Measurements from ENCODE around the gene RARG.
A peak's percentile ranks its signal among the peaks of the same experiment; 100 is the strongest.
"Not testable (repeated sequence)": the region's sequence is repeated elsewhere in the genome, so short reads cannot be mapped to it uniquely, and the experiment has no call there.

RARG gene

DNA sequence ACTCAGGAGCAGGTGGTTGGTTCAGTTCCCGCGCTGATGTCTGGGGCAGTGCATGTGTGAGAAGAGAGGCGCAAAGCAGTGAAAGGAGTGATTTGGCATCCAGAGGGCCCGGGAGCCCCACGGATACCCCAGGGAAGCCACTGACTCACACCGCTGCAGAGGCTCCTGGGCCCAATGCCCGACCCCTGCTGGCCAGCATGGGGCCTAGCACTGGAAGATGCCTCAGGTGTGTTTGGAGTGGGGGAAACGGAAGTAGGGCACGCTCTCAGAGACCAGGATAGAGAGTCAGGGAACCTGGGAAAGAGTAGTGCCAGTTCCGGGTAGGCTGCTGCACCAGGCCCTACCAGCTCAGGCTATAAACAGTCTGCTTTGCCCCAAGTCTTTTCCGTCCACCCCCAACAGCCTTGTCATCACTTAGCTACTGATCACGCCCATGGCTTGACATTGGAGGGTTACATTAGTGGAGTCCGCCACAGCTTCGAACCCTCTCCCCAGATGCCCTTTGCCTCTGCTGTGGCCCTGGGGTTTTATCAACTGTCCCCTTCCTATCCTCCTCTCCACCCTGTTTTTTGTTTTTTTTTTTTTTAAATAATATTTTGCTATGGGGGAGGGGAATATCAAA, 41.8 kb downstream of the RARG start:
- DNase-seq (ENCODE audit: low read depth): peak; percentile 51

DNA sequence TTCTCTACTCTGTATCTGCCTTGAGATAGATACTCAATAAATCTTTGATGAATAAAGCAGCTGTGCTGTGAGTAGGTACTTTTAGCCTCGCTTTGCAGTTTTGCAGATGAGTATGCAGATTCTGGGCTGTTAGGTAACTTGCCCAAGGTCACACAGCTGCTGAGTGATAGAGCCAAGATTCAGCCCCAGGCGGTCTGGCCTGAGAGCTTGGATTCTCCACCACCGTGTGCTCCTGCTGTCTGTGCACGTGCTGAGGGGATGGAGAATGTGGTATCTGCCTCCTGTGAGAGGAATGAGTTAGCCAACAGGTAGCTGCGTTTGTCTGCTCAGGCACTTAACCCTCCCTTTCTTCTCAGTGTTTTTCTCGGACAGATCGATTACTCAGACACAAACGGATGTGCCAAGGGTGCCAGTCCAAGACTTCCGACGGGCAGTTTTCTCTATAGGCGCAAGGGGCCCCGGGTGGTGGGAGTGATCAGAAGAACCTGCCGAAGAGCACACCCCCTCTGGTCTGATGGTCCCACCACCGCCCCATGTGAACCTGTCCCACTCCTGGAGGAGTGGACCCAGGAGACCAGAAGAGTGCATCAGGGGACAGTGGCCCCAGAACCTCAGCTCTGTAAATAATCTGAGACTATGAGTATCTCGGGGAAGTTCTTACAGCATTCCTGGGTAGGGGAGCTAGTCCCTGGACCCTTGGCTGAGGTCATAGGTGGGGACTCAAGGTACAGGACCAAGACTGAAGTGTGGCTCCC, 44.7 kb downstream of the RARG start:
- no peak for DNase-seq (ENCODE audit: low read depth)

DNA sequence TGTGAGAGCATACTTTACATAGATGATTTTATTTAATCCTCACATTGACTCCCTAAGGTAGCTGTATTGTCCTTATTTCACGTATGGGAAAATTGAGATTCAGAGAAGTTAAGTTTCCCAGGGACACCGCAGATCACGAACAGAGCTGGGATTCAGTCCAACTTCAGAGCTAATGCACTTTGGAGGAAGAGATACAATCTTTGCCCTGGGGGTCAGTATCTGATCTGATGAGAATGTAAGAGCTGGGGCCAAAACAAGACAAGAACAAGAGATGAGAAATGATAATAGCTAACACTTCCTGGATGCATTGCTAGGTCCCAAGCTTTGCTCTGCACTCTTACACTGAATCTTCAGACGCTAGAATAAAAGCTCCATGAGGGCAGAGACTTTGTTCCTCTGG, 45.3 kb downstream of the RARG start:
- no peak for DNase-seq (ENCODE audit: low read depth)

DNA sequence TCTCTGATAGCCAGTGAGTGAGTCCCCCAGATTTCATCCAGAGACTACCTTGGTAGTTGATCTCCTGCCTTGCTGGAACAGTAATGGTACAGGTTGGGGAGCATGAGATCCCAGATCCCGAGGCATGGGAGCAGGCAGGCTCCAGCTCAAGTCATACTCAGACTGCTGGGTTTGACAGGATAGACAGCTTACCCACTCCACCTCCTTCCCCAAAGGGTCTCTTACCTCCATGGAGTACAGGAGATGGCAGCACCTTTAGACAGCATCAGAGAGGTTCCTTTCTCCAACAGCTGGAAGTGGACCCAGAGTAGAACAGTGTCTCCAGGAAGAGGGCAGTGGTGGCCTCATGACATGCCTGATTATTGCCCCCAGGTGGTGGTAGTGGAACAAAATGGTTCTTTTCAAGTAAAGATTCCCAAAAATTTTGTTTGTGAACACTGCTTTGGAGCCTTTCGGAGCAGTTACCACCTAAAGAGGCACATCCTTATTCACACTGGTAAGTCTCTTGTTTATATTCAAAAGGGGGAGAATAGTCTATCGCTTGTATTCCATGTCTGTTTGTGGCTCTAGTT, 46.3 kb downstream of the RARG start:
- no peak for DNase-seq (ENCODE audit: low read depth)

DNA sequence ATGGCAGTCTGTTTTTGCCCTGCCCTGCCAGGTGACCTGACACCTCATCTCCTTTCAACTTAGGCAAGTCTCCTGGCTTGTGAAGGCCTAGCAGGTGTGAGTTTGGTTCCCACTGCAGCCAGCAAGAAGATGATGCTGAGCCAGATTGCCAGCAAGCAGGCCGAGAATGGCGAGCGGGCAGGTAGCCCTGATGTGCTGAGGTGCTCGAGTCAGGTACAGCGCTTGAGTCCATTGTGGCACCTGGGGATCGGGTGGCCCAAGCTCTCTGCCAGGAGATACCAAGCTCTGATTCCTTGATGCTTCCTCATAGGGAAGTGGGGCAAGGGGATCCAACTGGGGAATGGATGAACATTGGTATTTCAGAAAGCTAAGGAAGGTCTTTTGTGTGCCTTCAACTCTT, 47.2 kb downstream of the RARG start:
- DNase-seq (ENCODE audit: low read depth): no peak

DNA sequence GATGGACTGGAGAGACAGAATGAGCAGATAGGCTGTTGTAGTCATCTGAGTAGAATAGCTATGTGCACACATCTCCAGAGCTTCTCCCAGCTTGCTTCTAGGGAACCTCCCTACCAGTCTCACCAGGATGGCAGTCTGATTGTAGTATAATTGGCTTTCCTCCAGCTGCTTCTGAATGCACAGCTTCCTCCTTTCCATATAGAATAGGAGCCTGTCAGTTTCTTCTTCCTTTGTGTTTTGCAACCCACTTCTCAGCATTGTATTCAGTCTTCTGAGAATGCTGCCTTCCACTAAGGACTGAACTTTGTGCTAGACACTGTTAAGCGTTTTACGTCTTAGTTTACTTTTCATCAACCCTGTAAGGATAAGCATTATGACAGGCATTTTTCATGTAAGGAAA, 49.1 kb downstream of the RARG start:
- no peak for DNase-seq (ENCODE audit: low read depth)

DNA sequence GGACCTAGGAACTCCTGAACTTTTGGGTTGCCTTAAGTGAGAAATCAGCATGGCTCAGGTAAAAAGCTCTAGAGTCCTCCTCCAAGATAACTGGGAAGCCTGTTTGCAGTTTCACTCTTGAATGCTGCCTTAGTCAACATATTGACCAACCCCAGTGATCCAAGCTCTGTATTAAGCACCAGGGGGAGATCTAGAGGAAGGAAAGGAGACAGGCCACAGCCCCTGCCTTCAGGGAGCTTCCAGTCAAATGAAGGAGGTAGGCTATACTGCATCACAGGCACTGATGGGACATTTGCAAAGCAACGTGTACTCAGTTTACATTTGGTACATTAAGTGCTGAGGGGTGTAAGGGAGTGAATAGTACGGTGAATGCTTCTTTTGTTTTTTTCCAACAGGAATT, 50.1 kb downstream of the RARG start:
- DNase-seq (ENCODE audit: low read depth): no peak

DNA sequence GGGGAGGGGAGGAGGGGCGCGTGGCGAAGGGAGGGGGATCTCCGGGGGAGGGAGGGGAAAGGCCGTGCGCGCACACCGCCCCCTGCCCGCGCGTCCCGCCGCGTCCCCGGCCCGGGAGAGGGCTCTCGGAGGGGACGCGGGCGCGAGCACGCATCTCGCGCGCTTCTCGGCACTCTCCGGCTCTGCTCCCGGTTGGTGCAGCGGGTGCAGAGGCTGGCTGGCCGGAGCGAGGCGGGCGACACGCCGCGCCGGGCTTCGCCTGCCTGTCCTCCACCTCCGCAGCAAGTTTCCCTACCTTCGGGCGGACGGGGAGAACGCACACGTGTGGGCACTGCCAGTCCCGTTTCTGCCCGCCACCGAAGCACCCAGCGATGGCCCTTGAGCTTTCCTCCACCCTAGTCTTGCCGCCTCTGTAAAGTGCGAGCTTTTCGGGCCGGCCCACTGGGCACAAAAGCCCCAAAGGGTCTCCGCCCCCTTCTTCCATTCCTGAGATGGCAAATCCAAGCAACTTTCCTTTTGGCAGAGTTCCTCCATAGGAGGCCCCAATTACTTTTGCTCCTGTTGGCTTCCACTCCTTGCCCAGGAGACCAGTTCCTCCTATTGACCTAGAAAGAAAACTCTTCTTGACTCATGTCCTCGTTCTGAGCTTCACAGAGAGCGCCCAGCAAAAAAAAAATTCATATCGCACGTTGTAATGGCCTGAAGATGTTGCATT, 50.9 kb downstream of the RARG start:
- DNase-seq (ENCODE audit: low read depth): peak; percentile 64

DNA sequence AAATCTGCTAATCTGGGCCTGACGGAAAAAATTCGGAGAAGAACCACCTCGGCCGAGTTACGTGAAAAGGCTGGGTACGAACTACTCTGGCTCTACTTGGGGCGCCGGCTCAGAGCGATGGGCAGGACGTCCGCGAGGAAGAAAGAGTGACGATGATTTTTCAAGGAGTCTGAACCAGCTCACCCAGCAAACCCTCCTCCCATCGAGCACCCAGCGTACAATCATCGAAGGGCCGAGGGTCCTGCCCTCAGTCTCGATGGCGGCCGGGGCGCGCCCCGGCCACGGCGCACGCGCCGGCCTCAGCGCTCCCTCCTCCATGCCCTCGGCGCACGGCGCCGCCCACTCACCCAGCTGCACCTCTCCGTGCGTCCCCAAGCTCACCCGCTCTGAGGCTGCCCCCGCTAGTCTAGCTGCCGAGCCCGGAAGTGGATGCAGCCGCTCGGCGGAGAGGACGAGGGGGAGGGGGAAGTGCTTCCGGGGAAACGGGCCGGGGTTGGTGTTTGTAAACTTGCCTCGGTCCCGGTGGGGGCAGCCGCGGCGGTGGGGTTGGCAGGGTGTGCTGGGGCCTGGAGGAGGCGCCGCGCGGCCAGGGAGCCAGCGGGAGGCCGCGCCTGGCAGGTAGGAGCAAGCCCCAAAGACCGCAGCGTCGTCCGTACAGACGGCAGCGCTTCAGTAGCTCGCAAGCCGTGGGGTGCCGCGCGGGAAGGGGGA, 51.6 kb downstream of the RARG start, which contains the start of the genes CSAD and ZNF740:
Gene CSAD (minus strand): TSS at position 706 of the 711 bp plus-strand sequence. CDS start 7,455 bp downstream, outside the sequence.
Gene ZNF740 (plus strand): TSS at position 503 of the 711 bp plus-strand sequence. CDS start 1,262 bp downstream, outside the sequence.
- DNase-seq (ENCODE audit: low read depth): peak; percentile 95

DNA sequence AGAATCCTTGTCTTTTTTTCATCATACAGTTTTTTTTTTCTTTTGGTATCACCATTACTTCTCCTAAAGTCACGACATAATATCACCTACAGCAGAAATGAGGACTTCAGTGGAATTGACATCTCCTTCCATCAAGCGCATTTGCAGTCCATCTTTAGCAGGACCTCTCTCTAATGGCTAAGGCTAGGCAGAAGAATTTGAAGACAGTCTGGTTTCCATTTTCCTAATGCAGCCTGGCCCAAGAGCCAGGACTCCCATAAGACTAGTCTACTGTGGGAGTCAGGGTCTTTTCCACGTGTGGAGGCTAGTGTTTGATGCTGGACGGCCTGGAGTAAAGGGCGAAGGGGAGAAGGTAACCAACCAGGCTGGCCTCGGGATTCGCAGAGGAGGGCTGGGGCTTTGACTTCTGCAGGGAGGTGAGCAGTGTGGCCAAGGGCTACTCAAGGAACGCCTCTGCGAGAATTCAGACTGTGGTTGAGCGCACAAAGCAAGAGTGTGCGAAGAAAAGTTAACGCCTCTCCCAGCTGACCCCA, 52.3 kb downstream of the RARG start:
- no peak for DNase-seq (ENCODE audit: low read depth)

DNA sequence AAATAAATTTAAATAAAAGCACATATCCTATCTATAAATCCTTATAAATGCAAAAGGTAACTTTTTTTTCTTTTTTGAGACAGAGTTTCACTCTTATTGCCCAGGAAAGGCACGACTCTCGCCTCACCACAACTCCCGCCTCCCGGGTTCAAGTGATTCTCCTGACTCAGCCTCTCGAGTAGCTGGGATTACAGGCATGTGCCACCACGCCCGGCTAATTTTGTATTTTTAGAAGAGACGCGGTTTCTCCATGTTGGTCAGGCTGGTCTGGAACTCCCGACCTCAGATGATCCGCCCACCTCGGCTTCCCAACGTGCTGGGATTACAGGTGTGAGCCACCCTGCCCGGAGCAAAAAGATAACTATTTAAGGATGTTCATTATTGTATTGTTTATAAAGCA, 53.2 kb downstream of the RARG start:
- DNase-seq (ENCODE audit: low read depth): not testable (repeated sequence)

DNA sequence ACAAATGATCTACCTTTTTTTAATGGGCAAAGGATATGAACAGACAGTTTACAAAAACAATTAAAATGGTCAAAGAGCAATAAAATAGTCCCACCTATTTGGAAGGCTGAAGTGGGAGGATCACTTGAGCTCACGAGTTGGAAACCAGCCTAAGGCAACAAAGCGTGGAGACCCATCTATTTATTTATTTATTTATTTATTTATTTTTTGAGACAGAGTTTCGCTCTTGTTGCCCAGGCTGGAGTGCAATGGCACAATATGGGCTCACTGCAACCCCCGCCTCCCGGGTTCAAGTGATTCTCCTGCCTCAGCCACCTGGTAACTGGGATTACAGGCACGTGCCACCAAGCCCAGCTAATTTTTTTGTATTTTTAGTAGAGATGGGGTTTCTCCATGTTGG, 54.6 kb downstream of the RARG start:
- not testable (repeated sequence) for DNase-seq (ENCODE audit: low read depth)

DNA sequence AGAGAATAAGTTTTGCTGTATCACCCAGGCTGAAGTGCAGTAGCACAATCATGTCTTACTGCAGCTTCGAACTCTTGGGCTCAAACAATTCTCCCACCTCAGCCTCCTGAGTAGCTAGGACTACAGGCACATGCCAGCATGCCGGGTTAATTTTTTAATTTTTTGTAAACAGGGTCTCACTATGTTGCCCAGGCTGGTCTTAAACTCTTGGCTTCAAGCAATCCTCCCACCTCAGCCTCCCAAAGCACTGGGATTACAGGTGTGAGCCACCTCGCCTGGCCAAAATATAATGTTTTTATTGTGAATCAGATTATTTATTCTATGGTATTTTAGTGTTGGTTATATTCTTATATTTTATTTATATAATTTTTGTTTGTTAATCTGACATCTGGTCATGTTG, 55.3 kb downstream of the RARG start:
- DNase-seq (ENCODE audit: low read depth): no peak

DNA sequence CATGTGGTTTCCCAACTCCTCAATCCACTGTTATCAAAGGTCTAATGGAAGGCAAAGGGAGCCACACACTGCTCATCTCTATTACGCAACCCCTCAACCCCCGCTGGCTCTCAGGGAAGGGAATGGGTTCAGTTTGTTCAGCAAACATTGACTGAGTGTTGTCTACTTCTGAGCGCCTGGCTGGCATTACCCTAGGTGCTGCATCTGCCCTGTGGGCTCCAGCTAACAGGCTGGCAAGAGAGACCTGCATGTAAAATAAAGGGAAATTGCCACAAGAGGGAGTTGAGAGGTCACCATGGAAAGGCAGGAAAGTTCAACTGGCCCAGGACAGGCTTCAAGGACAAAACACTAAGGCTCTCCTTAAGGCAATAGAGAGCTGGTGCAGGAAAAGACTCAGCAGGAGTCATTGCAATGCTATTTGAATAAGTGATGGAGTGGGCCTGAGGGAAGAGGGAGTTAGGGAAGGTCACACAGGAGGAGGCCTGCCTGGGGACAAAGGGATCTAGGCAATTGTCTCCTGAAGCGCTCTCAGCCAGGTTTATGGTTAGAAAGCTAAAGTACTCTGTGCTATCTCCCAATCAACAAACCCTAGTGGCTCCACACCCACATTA, 57.0 kb downstream of the RARG start:
- DNase-seq (ENCODE audit: low read depth): no peak

DNA sequence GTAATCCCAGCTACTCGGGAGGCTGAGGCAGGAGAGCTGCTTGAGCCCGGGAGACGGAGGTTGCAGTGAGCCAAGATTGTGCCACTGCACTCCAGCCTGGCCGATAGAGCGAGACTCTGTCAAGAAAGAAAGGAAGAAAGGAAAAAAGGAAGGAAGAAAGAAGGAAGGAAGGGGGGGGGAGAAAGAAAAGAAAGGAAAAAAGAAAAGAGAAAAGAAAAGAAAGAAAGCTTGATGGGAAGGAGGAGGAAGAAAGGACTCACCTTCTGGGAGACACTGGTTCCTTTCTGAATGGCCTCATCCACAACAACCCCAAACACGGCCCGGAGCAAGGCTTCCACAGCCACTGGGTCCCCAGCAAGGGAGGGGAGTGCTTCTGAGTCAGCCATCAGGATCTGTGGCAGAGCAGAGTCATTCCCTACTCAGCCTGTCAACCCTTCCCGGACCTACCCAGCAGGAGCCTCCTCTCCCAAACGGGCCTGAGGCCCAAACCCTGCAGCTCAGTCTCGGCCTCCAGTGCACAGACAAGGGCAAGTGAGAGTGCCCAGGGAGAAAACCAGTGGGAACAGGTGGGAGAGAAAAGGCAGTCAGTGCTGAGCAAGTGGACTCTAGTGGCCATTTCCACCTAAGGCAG, 58.8 kb downstream of the RARG start:
- no peak for DNase-seq (ENCODE audit: low read depth)

DNA sequence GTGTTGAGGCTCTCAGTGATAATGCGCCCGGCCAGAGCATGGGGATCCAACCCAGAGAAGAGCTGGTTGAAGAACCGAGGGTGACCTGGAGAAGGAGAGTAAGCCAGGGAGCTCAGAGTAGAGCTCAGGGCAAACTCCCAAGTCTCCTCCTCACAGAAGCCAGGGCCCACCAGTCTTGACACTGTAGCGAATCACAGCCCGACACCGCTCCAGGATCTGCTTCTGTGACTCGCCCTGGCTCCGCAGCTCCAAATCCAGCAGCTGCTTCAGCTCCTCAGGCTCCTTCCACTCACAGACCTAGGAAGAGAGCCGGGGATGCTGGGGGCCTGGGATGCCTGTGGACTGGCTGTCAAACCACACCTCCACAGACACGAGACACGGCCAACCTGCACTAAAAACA, 59.7 kb downstream of the RARG start:
- no peak for DNase-seq (ENCODE audit: low read depth)

DNA sequence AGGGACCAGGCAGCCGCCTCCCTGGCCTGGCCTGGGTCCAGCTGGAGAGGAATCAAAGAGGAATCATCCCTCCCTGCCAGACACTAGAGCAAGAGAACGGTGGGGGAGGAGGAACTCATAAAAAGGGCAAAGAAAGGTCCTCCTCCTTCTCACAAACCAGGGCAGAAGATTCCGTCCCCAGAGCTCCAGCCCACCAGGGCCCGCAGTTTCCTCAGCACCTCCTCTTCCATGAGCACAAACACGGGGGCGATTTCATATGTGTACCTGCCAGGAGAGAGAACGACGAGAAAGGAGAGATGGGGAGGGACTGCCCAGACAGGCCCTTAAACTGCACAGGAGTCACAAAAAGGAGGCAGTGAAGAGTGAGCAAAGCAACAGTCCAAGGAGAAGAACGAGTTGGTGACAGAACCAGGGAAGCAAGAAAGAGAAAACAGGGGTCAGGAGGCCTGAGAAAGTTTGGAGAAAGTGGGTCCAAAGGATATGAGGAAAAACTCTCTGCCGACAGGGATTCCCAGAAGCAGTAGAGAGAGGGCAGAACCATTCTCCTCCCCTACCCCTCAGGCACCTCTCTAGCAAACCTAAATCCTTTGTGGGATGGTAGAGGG, 60.2 kb downstream of the RARG start:
- no peak for DNase-seq (ENCODE audit: low read depth)

DNA sequence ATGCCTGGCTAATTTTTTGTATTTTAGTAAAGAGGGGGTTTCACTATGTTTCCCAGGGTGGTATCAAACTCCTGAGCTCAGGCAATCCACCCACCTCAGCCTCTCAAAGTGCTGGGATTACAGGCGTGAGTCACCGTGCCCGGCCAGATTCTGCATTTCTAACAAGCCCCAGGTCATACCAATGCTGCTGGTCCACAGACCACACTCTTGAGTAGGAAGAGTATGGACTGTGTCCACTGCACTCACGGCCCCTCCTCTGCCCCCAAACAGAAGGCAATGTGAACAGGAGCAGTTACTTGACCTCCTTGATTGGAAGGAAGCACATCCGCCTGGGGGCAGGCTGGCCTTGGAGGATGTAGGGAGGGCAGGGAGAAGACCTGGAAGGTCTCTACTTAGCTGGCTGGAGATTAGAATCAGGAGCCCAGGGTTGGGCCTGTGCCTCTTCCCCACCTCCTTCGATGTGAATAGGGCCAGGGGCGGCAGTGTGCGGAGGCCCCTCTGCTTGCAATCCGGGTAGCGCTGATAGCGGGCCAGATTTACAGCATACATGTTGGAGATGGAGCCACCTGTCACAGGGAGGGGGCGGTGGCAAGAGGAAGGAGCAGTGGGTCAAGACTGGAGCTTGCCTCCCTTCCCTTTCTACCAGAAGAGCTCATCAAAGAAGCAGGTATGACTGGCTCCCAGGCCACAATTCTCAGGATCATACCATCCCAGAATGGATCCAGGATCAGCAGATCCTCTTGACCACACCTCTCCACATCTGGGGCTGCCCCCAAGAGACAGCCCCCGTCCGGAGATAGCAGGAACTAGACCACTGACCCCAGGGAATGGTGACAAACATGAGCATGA, 60.9 kb downstream of the RARG start:
- DNase-seq (ENCODE audit: low read depth): no peak

DNA sequence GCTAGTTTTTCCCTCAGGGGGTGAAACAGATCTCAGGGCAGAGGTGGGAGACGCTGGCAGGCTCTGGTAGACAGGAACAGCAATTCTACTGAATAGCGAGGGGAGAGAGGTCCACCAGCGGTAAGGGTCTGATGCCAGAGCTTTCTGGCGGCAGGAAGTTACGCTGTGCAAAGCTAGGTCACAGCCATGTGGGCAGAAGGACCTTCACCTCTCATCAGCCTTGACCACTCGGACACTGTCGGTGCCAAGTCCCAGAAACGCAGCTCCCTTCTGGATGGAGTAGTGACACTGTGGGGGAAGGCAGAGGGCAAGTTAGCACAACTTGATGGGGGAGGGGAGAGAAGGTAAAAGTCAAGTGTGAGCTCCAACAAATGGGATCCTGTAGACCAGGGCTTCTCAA, 61.8 kb downstream of the RARG start:
- DNase-seq (ENCODE audit: low read depth): no peak
